ACHN (cell line): ENCODE data around the gene RPS27A.
A peak's percentile ranks its signal among the peaks of the same experiment; 100 is the strongest.
"Not testable (repeated sequence)": the region's sequence is repeated elsewhere in the genome, so short reads cannot be mapped to it uniquely, and the experiment has no call there.

Source experiments
- DNase-seq: peaks from one replicate; pipeline ENCODE4 v3.0.0-alpha.2; 2015
- in situ Hi-C: cut with HindIII; loops from 2 replicates; pipeline ENCODE4 v1.10.0; 2017; ENCODE audit warnings: low sequenced_read_pairs, low pct_ligation_motif_present, low pct_unique_long_range_greater_than_20kb

RPS27A gene

DNA sequence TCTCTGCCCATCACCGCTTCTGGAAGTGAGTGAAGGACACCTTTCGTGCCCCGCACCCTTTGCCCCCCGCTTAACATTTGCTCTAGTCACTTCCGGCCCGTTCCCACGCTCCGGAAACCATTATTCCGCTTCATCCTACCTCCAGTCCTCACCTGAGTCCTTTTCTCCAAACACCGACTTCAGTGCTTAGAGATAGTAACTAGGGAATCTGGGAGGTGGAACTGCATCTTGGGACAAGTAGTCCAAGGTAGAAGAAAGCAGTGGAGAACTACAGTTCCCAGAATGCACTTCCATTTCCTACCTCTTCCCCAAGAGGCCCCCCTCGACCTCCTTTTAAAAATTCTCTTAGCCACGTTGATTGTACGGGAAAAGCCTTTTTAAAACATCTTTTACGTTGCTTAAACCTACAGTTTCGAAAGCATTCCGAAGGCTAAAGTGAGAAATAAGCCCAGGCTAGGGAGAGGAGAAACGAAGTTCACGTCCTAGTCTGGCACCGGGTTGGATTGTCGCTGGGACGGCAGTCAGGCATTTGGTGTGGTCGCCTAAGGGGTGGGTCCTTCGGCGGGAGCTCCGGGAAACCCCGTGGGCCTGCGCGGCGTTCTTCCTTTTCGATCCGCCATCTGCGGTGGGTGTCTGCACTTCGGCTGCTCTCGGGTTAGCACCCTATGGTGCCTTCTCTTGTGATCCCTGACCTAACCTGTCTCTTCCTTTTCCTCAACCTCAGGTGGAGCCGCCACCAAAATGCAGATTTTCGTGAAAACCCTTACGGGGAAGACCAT, at the start of gene RPS27A, which contains the start of gene CLHC1:
Gene RPS27A (plus strand): TSS at position 605 of the 779 bp plus-strand sequence. CDS start 137 bp downstream, at position 742.
Gene CLHC1 (minus strand): TSS at position 210 of the 779 bp plus-strand sequence. CDS start 9,882 bp downstream, outside the sequence.
- in situ Hi-C loops: no loop called here
- peak; percentile 94 for DNase-seq

DNA sequence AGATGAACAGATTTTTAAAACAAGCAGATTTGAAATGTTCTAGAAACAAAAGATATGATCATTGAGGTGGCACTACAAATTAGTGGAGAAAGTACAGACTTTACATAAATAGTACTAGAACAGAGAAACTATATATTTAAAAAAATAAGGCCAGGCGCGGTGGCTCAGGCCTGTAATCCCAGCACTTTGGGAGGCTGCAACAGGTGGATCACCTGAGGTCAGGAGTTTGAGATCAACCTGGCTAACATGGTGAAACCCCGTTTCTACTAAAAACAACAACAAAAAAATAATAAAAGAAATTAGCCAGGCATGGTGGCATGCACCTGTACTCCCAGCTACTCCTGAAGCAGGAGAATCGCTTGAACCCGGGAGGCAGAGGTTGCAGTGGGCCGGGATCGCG, 45.7 kb upstream of the RPS27A start:
- DNase-seq, in situ Hi-C loops: not testable (repeated sequence)

DNA sequence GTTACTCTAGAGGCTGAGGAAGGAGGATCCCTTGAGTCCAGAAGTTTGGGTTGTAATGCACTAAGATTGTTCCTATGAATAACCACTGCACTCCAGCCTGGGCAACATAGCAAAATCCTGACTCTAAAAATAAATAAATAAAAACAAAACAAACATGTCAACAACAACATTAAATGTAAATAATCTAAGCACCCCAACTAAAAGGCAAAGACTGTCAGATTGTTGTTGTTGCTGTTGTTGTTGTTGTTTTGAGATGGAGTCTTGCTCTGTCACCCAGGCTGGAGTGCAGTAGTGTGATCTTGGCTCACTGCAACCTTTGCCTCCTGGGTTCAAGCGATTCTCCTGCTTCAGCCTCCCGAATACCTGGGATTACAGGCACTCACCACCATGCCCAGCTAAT, 40.6 kb upstream of the RPS27A start:
- in situ Hi-C loops: not testable (repeated sequence)

DNA sequence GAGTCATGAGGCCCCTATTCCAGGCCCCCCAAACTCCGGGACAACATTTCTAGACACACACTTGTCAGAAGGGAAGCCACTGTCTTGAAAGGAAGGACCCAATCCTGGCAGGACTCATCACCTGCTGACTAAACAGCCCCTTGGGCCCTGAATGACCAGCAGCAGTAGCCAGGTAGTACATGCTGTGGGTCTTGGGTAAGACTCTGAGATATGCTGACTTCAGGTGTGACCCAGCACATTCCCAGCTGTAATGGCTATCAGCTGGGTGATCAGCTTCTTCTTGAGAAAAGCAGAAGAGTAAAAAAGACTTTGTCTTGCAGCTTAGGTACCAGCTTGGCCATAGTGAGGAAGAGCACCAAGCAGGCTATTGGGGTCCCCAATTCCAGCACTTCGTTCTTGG, 36.0 kb upstream of the RPS27A start:
- DNase-seq: no peak
- in situ Hi-C loops: no loop called here

More for the DNA sequence above, 40.6 kb upstream of the RPS27A start:
- not testable (repeated sequence) for DNase-seq

DNA sequence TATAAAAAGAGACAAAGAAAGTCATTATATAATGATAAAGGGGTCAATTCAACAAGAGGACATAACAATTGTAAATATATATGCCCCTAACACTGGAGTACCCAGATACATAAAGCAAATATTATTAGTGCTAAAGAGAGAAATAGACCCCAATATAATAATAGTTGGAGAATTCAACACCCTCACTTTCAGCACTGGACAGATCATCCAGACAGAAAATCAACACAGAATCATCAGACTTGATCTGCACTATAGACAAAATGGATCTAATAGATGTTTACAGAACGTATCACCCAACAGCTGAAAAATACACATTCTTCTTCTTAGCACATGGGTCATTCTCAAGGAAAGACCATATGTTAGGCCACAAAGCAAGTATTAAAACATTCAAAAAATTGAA, 32.1 kb upstream of the RPS27A start:
- in situ Hi-C loops: no loop called here
- DNase-seq: no peak

DNA sequence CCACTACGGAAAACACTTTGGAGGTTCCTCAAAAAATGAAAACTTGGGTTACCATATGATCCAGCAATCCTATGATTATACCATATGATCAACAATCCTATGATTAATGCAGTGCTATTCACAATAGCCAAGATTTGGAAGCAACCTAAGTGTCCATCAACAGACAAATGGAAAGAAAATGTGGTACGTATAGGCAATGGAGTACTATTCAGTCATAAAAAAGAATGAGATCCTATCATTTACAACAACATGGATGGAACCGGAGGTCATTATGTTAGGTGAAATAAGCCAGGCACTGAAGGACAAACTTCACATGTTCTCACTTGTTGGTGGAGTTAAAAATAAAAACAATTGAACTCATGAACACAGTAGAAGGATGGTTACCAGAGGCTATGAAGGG, 28.0 kb upstream of the RPS27A start:
- DNase-seq: no peak
- in situ Hi-C loops: no loop called here

DNA sequence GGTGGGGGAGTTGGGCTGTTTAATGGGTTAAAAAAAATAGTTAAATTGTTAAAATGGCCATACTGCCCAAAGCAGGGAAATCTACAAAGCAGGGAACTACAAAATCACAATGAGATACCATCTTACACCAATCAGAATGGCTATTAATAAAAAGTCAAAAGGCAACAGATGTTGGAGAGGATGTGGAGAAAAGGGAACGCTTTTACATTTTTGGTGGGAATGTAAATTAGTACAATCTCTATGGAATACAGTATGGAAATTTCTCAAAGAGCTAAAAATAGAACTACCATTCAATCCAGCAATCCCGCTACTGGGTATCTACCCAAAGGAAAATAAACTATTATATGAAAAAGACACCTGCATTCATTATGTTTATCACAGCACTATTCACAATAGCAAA, 27.5 kb upstream of the RPS27A start:
- in situ Hi-C loops: no loop called here
- DNase-seq: no peak

DNA sequence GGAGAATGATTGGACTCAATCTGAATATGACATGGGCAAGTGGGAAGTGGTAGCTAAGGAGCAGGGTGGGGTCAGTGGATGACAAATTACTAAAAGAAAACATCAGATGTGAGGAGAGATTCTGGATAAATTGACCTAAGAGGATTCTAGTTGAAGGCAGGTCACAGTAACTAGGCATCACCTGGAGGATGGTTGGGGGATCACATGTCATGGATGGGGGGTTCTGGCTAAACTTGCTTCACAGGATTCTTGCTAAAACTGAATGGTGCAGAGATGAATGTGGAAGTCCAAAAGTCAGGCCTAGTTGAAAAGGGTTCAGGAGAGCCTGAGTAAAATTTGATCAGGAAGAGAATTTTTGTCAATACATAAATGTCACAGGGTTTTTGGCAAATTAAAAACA, 18.7 kb upstream of the RPS27A start:
- in situ Hi-C loops: no loop called here
- DNase-seq: no peak

DNA sequence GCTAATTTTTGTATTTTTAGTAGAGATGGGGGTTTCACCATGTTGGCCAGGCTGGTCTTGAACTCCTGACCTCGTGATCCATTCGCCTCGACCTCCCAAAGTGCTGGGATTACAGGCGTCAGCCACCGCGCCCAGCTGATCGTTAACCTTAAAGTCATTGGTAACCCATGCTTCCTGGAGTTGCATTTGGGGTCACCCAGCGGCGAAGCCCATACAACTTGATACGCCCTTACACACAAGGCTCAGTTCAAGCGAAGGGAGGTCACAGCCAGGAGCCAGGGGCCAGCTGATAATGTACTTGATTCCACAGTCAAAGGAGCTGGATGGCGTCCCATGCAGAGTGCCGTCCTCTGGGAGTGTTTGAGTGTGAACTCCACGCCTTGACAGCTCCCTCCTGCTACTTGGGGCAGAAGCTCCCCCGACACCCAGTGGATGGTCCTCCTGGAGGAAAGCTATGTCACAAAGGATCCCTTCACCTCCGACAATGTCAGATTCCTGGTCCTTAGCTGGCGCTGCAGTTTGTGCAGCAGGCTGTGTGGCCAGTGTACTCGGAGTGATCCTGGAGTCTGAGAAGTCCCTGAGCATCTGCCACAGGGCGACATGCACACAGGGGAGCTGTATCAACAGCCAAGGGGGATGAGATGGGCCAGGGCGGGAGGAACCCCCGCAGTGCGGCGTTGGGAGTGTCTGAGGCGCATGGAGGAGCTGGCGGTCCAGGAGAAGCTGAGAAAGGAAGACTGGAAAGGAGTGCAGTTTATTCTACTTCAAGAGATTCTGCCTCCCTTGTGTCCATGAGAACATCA, 8.3 kb upstream of the RPS27A start:
- in situ Hi-C loops: no loop called here
- no peak for DNase-seq

DNA sequence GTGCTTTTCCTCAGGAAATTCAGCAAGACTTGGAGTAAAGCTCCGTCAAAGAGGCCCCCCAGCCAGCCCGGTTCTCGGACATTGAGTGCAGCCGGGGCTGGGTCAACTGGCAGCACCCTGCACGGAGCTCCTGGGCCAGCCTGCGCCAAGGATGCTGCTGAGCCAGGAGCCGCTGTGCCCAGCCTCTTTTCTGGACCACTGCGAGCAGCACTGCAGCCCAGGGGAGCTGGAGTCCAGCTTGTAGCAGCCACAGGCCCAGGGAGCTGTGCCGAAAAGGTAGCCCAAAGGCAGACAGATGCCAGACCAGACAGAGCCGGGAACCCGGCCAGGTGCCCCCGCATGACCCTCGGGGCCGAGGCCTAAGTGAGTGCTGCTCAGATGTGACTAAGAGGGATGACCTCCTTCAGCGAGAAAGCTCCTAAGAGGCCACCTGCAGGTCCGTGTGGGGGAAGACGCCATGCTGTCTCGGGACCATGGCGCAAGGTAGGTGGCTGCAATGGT, 7.7 kb upstream of the RPS27A start:
- no peak for DNase-seq
- in situ Hi-C loops: no loop called here

DNA sequence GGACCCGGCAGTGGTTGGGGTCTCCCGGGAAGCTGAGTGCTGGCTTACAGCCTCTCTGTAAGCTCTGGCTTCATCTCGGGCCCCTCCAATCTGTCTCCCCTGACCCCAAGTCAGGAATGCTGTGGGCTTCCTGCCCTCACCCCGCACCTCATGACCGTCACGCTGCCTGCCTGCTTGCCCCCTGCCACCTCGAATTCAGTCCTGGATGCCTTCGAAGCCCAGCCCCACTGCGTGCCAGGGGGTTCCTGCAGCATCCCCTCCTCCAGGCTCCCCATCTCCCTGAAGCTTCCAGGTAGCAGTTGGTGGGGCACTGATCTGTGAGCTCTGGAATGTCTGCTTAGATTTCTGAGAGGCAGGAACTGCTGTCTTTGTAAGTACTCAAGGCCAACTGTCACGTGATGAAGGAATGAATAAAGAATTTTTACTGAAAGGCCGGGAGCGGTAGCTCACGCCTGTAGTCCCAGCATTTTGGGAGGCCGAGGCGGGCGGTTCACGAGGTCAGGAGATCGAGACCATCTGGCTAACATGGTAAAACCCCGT, 6.9 kb upstream of the RPS27A start:
- DNase-seq: no peak
- in situ Hi-C loops: no loop called here

DNA sequence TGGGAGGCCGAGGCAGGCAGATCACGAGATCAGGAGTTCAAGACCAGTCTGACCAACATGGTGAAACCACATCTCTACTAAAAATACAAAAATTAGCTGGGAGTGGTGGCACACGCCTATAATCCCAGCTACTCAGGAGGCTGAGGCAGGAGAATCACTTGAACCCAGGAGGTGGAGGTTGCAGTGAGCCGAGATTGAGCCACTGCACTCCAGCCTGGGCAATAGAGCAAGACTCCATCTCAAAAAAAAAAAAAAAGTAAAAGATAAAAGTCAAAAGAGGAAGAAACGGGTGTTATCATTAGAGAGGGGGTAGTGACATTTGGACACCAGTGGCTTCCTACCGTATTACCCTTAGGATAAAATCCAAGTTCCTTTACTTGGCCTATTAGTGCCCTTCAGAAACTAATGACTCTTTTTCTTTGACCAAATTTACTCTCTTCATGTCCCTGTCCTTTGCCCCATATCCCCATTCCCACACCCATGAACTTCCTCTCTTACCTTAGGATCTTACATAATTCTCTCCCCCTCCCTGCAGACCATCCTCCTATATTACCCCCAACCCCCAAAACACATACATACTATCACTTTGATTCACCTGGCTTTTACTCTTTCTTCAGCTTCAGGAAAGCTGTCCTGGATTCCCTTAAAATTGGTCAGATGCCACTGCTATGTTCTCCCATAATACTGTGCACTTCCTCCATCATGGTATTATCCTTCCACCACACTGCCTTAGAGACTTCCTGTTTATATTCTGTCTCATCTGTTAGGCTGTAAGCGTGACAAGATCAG, 4.9 kb upstream of the RPS27A start:
- in situ Hi-C loops, DNase-seq: not testable (repeated sequence)

DNA sequence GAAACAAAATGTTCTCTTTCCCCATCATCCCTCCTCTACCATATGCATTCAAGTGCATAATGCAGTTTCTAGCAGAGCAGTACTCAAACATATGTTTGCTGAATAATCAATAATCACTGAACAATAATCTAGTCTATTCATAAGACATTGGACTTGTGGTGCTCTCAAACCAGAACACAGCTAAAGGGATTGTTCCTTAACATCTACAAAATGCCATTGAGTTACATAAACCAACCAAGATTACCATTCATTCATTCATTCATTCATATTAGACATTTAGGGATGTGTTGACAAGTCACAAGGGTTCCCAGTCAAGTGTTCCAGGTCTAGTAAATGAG, 4.3 kb upstream of the RPS27A start:
- in situ Hi-C loops: no loop called here
- no peak for DNase-seq

DNA sequence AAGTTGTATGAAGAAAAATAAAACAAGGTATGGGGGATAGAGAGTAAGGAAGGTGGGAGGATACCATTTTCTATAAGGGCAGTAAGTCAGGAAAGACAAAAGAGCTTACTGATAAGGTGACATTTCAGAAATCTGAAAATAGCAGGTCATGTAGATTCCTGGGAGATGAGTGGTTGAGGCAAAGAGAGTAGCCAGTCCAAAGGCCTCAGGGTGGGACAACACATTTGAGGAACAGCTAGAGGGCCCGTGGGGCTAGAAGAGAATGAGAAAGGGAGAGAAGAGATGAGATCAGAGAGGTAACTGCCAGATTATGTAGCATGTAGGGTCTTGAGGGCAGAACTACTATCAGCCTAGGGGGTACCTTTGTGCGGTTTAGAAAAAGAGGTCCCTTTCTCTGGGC, 3.3 kb upstream of the RPS27A start:
- DNase-seq: no peak
- in situ Hi-C loops: no loop called here

DNA sequence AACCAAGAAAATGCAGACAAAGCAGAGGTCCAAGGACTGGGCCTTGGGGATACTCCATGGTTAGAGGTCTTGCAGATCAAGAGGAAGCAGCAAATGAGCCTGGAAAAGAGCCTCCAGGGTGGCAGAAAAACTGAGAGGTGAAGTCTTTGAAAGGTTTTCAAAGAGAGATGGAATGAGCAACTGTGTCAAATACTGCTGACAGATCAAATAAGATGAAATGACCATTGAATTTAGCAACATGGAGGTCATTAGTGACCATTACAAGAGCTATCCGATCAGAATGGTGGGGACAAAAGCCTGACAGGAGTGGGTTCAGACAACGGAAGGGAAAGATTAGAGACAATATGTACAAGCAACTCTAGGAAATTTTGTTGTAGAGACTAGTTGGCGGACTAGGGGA, 1.9 kb upstream of the RPS27A start:
- in situ Hi-C loops: no loop called here
- DNase-seq: no peak

DNA sequence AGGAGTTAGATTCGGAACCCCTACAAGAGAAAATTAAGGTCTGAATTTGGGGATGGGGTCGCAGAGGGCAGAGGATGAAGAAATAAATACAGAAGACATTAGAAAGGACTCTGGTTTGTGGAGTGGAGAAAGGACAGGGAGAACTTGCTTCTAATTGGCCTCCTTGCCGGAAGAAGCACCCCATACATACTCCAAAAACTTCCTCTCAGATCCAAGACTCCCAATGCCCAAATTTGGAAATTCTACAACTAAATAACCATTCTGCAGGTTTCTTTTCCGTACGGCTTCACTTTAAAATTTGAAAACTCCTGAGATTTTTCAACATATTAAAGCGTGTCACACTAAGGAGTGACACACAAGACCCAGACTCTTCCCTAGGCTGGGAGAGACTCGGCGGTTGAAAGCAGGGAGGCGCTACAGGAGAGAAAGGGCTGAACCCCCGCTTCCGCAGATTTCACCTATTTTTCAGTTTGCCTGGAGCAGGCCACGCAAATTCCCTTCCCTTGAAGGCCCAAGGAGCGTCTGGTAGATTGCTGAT, 873 bp upstream of the RPS27A start:
- no peak for DNase-seq
- in situ Hi-C loops: no loop called here

DNA sequence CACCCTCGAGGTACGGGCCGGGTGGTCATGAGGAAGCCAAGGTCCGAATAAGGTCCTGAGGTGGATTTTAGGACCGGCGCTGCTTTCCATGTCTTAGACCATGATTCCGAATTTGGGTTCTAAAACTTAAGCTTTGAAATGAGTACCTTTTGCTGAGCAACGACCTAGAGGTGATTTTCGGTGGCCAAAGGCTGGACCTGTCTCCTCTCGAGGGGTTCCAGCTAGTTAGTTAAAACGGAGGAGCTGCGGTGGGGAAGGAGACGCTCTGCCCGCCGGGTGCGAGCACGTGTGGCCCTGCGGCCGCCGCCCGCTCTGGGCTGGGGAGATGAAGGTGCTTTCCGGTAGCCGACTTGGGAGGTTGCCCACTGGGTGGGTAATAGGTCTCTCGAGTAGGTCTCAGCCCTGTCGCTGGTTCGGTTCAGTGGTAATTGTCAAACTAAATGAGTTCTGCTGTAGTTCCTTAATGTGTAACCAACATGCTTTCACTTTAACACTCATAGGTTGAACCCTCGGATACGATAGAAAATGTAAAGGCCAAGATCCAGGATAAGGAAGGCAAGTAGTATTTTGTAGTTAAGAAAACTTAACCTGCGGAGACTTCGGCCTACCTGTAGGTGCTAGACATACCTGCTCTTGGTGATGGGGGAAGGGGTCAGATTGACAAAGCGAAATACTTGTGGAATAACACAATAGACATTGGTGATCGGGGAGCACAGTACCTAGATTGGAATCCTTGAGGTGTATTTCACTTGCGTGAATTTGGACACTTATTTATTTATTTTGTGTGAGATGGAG, 572 bp downstream of the RPS27A start:
- in situ Hi-C loops: no loop called here
- DNase-seq: peak; percentile 35

DNA sequence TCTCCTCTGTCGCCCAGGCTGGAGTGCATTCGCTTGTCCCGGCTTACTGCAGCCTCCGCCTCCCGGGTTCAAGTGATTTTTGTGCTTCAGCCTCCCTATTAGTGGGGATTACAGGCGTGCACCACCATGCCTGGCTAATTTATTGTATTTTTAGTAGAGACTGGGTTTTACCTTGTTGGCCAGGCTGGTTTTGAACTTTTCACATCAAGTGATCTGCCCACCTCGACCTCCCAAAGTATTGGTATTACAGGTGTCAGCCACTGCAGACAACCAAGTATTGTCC, 1.1 kb downstream of the RPS27A start:
- DNase-seq: no peak
- in situ Hi-C loops: no loop called here
